H1 (cell line): ENCODE measurements around the gene PRICKLE1. TPM values are rescaled to one million over a fixed set of nuclear protein-coding genes. Genes with fewer than 3 reads are reported as not detected.

Experiments used
- CTCF ChIA-PET: fragments of 300-600 bp; sonication (Branson Sonifier 250); formaldehyde crosslinking; loops from one replicate; lab custom pipeline; 2021; ENCODE audit not compliant: partially characterized antibody; lab: Charles Lee
- POLR2A ChIA-PET: fragments of 300-600 bp; sonication (Branson Sonifier 250); formaldehyde crosslinking; loops from one replicate; lab custom pipeline; 2021; ENCODE audit warnings: inconsistent platforms; ENCODE audit not compliant: partially characterized antibody; lab: Charles Lee
- DNase-seq, 2 experiments: peaks; one replicate each; pipeline versions ENCODE4 v3.0.0 to v3.0.0-alpha.2; 2010 to 2022; ENCODE audit warnings: low spot score in 2 of 2, low read depth in 1 of 2, mixed read lengths in 1 of 2
- FAIRE-seq: peaks from 2 replicates; lab custom pipeline; 2011; peaks lifted over from hg19 to GRCh38; lab: Jason Lieb, UNC
- H2AFZ ChIP-seq: 2 replicates; pipeline ENCODE4 v1.8.1; 2012; ENCODE audit warnings: low read length, inconsistent platforms
- H2AK5ac ChIP-seq: 2 replicates; pipeline ENCODE4 v1.6.1; 2013; ENCODE audit warnings: low read depth, low read length
- H2BK120ac ChIP-seq: replicated peaks from 2 replicates; pipeline ENCODE3; 2013; ENCODE audit warnings: low read depth, low read length, inconsistent platforms
- H2BK12ac ChIP-seq: 2 replicates; pipeline ENCODE4 v1.6.1; 2013; ENCODE audit warnings: low read depth, low read length
- H2BK15ac ChIP-seq: 2 replicates; pipeline ENCODE4 v1.6.1; 2013; ENCODE audit warnings: low read length
- H2BK20ac ChIP-seq: 2 replicates; pipeline ENCODE4 v1.6.1; 2013; ENCODE audit warnings: low read length
- H2BK5ac ChIP-seq: 2 replicates; pipeline ENCODE4 v1.6.1; 2013; ENCODE audit warnings: low read depth, low read length
- H3K14ac ChIP-seq: 2 replicates; pipeline ENCODE4 v1.6.1; 2013; ENCODE audit warnings: inconsistent platforms; ENCODE audit not compliant: insufficient read length
- H3K18ac ChIP-seq: 2 replicates; pipeline ENCODE4 v1.6.1; 2013; ENCODE audit warnings: low read length; ENCODE audit errors: extremely low read depth
- H3K23ac ChIP-seq: 2 replicates; pipeline ENCODE4 v1.6.1; 2013; ENCODE audit warnings: inconsistent platforms; ENCODE audit not compliant: insufficient read length
- H3K23me2 ChIP-seq: 2 replicates; pipeline ENCODE4 v1.6.1; 2013; ENCODE audit warnings: low read depth, low read length
- H3K27ac ChIP-seq: 2 replicates; pipeline ENCODE4 v1.6.1; 2011; ENCODE audit warnings: low read depth, low read length, inconsistent platforms
- H3K27me3 ChIP-seq, 4 experiments: replicated peaks in 1 of 4; 1 replicate in 1 of 4; 2 replicates in 3 of 4; pipeline versions ENCODE4 v1.6.1 to v1.8.1; 2011 to 2013; ENCODE audit warnings: low read length in 3 of 4, mild to moderate bottlenecking in 3 of 4, inconsistent platforms in 2 of 4, mixed read lengths in 2 of 4, moderate library complexity in 1 of 4; ENCODE audit not compliant: control insufficient read depth in 3 of 4, insufficient read depth in 3 of 4; ENCODE audit errors: extremely low read depth in 1 of 4
- H3K36me3 ChIP-seq, 4 experiments: 2 replicates each; pipeline versions ENCODE4 v1.6.1 to v1.8.1; 2011 to 2013; ENCODE audit warnings: mild to moderate bottlenecking in 4 of 4, low read length in 3 of 4, moderate library complexity in 2 of 4, control low read depth in 1 of 4, inconsistent platforms in 1 of 4; ENCODE audit not compliant: insufficient read depth in 4 of 4, control insufficient read depth in 2 of 4
- H3K4ac ChIP-seq: replicated peaks from 2 replicates; pipeline ENCODE3; 2013; ENCODE audit warnings: low read length, low read depth, mixed read lengths, inconsistent platforms; ENCODE audit not compliant: insufficient read length
- H3K4me1 ChIP-seq, 4 experiments: replicated peaks in 1 of 4; 1 replicate in 1 of 4; 2 replicates in 3 of 4; pipeline versions ENCODE4 v1.6.1 to v1.8.1; 2011 to 2013; ENCODE audit warnings: low read length in 3 of 4, inconsistent platforms in 2 of 4, mixed read lengths in 1 of 4; ENCODE audit not compliant: insufficient read depth in 4 of 4, control insufficient read depth in 3 of 4
- H3K4me2 ChIP-seq, 2 experiments: 2 replicates each; pipeline versions ENCODE4 v1.6.1 to v1.8.1; 2011 to 2013; ENCODE audit warnings: low read depth in 2 of 2, low read length in 2 of 2, control low read depth in 1 of 2, inconsistent platforms in 1 of 2, mild to moderate bottlenecking in 1 of 2; ENCODE audit not compliant: insufficient read depth in 1 of 2
- H3K4me3 ChIP-seq, 4 experiments: fragments of 200-600, 300-600 bp in 1 of 4; sonication (generic), shearing (Covaris generic), sonication (Bioruptor Twin) in 1 of 4; 2 replicates each; pipeline versions ENCODE4 v1.5.1 to v1.8.1; 2011 to 2016; ENCODE audit warnings: low read length in 4 of 4, low read depth in 3 of 4, control low read depth in 2 of 4, inconsistent platforms in 2 of 4, mild to moderate bottlenecking in 2 of 4, mixed read lengths in 1 of 4, moderate library complexity in 1 of 4; ENCODE audit not compliant: insufficient read depth in 2 of 4; ENCODE audit errors: extremely low read depth in 1 of 4
- H3K56ac ChIP-seq: replicated peaks from 2 replicates; pipeline ENCODE3; 2013; ENCODE audit warnings: low read depth, mild to moderate bottlenecking, mixed read lengths, low read length, inconsistent platforms; ENCODE audit not compliant: insufficient read length
- H3K79me1 ChIP-seq: 2 replicates; pipeline ENCODE4 v1.6.1; 2013; ENCODE audit warnings: low read depth, low read length, control low read depth
- H3K79me2 ChIP-seq, 2 experiments: 2 replicates each; pipeline versions ENCODE4 v1.6.1 to v1.8.1; 2012 to 2013; ENCODE audit warnings: low read length in 2 of 2, mild to moderate bottlenecking in 2 of 2, inconsistent platforms in 1 of 2; ENCODE audit not compliant: insufficient read depth in 2 of 2, control insufficient read depth in 1 of 2
- H3K9ac ChIP-seq, 4 experiments: replicated peaks in 1 of 4; 1 replicate in 1 of 4; 2 replicates in 3 of 4; pipeline versions ENCODE4 v1.6.1 to v1.8.1; 2011 to 2013; ENCODE audit warnings: low read depth in 3 of 4, low read length in 3 of 4, control low read depth in 2 of 4, mild to moderate bottlenecking in 2 of 4, moderate library complexity in 2 of 4, inconsistent platforms in 1 of 4; ENCODE audit errors: extremely low read depth in 1 of 4
- H3K9me3 ChIP-seq, 2 experiments: 2 replicates each; pipeline versions ENCODE4 v1.6.1 to v1.8.1; 2012 to 2013; ENCODE audit warnings: mild to moderate bottlenecking in 2 of 2, moderate library complexity in 2 of 2, control low read depth in 1 of 2, inconsistent platforms in 1 of 2, low read depth in 1 of 2, low read length in 1 of 2, mixed read lengths in 1 of 2; ENCODE audit not compliant: insufficient read depth in 2 of 2
- H4K20me1 ChIP-seq, 2 experiments: replicated peaks in 1 of 2; 2 replicates each; pipeline versions ENCODE3 to v1.8.1; 2011 to 2013; ENCODE audit warnings: inconsistent platforms in 2 of 2, low read length in 2 of 2, mild to moderate bottlenecking in 1 of 2; ENCODE audit not compliant: insufficient read depth in 2 of 2, control insufficient read depth in 1 of 2
- H4K5ac ChIP-seq: 2 replicates; pipeline ENCODE4 v1.6.1; 2013; ENCODE audit warnings: low read length, low read depth, mixed read lengths, inconsistent platforms; ENCODE audit not compliant: insufficient read length
- H4K8ac ChIP-seq: 2 replicates; pipeline ENCODE4 v1.8.0; 2013; ENCODE audit warnings: mild to moderate bottlenecking, moderate library complexity, low read length, inconsistent platforms; ENCODE audit not compliant: insufficient read depth; ENCODE audit errors: extremely low read depth
- H4K91ac ChIP-seq: replicated peaks from 2 replicates; pipeline ENCODE3; 2013; ENCODE audit warnings: low read length, mixed read lengths, inconsistent platforms; ENCODE audit not compliant: insufficient read length
- BCL11A ChIP-seq, 2 experiments: IDR thresholded peaks; one replicate each; pipeline ENCODE4 v1.6.1; 2011; ENCODE audit warnings: low read depth in 2 of 2, low read length in 2 of 2, mild to moderate bottlenecking in 2 of 2
- CBX8 ChIP-seq: fragments of 300-800, 300-1000 bp; sonication (generic); IDR thresholded peaks from 2 replicates; pipeline ENCODE4 v1.7.1; 2016; ENCODE audit warnings: low read depth, low read length, borderline replicate concordance
- EGR1 ChIP-seq: IDR thresholded peaks from 2 replicates; pipeline ENCODE4 v1.6.1; 2011; ENCODE audit warnings: low read depth, low read length, borderline replicate concordance
- EZH2 ChIP-seq: fragments of 200-600 bp; sonication (generic); IDR thresholded peaks from 2 replicates; pipeline ENCODE4 v1.7.1; 2012; ENCODE audit warnings: low read depth, mild to moderate bottlenecking, moderate library complexity, low read length, inconsistent platforms; ENCODE audit not compliant: severe bottlenecking
- GABPA ChIP-seq: IDR thresholded peaks from 2 replicates; pipeline ENCODE4 v1.6.1; 2011; ENCODE audit warnings: mild to moderate bottlenecking, low read length, moderate library complexity, borderline replicate concordance; ENCODE audit not compliant: insufficient read depth
- JUND ChIP-seq: IDR thresholded peaks from 2 replicates; pipeline ENCODE4 v1.6.1; 2011; ENCODE audit warnings: mild to moderate bottlenecking, improper control_type of control experiment, low read length
- RBBP5 ChIP-seq: IDR thresholded peaks from 2 replicates; pipeline ENCODE4 v1.7.1; 2012; ENCODE audit warnings: low read depth, mild to moderate bottlenecking, inconsistent platforms, low read length, moderate library complexity, borderline replicate concordance
- TCF12 ChIP-seq: IDR thresholded peaks from 2 replicates; pipeline ENCODE4 v1.6.1; 2011; ENCODE audit warnings: low read depth, mild to moderate bottlenecking, low read length
- TEAD4 ChIP-seq: IDR thresholded peaks from 2 replicates; pipeline ENCODE4 v1.6.1; 2012; ENCODE audit warnings: low read depth, low read length, inconsistent platforms, mixed read lengths
- WGBS, 2 experiments: shearing (Covaris generic) in 1 of 2; methylation state at CpG; one replicate each; pipeline versions ENCODE4 v1.1.6 to v1.1.7; 2013 to 2015; ENCODE audit warnings: low lambda C conversion rate in 2 of 2, mixed read lengths in 2 of 2, inconsistent platforms in 1 of 2, low coverage in 1 of 2, missing lambda C conversion rate in 1 of 2; ENCODE audit not compliant: insufficient replicate concordance in 2 of 2, insufficient coverage in 1 of 2, insufficient read length in 1 of 2; ENCODE audit errors: extremely low coverage in 1 of 2, missing lambda C conversion rate in 1 of 2; 5-methylcytosine and 5-hydroxymethylcytosine counted together
- polyA plus RNA-seq, 7 experiments: library from polyadenylated mRNA; depleted of rRNA in 3 of 7; stranded (reverse) in 5 of 7; unstranded in 2 of 7; fragments of >200 nt in 5 of 7; fragments of 200-250 nt in 2 of 7; gene quantifications; 1 replicate in 5 of 7; 2 replicates in 1 of 7; 4 replicates in 1 of 7; pipeline versions ENCODE4 v1.2.1 to v1.2.3, GENCODE V29; 2011 to 2013; ENCODE audit warnings: missing spikeins in 2 of 7, mixed read lengths in 2 of 7
- total RNA-seq: library from RNA; stranded (reverse); fragmentation: NEBNext Ultra II Directional; extraction: Animal tissue kit (Norgen Biotek cat#: 25700); gene quantifications from 2 replicates; pipeline ENCODE4 v1.2.1, GENCODE V29; 2021
- TF ChIP-seq, protein P1 (sequence below): IDR thresholded peaks from 2 replicates; pipeline ENCODE4 v1.6.1; 2011; ENCODE audit warnings: low read length, improper control_type of control experiment
- TF ChIP-seq, protein P2 (sequence below): IDR thresholded peaks from 2 replicates; pipeline ENCODE4 v1.6.1; 2012; ENCODE audit warnings: low read length, inconsistent platforms

Gene PRICKLE1
- total and polyA plus RNA-seq, 2 of the 8 experiments (the other 6 are each of a cell fraction or from before 2014, with no cell fraction given): 14.0 to 22.4 TPM

DNA sequence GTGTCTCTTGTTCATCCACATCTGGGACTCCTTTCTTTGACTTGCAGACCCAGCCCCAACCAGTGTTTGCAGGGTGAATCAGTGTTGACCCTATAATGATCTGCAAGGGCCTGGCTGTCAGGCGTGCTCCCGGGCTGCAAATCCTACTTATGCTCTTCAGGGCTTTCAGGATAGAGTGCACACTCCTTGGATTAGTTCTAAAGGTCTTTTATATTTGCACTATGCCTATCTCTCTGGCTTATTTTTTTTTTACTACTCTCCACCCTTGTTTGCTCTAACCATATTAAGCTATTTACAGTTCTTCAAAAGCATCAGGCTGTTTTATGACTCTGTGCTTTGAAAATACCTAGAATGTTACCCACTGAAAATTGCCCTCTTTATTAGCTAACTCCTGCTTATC is 4.3 kb upstream of the PRICKLE1 start:
- Histone ChIP-seq H4K91ac (no peak overlapping the region), H3K4me1 (peaks cover 0 to 5% (median under 1%) of the 10 kb centered on the region in 4 experiments; a peak in 1 of 7 replicates), H3K79me1 (no peaks in the 10 kb centered on the region), H3K18ac (no peak overlapping the region), H3K4me3 (no peak overlapping the region), H4K20me1 (no peaks in the 10 kb centered on the region), H3K23ac (no peak overlapping the region), H2BK120ac (no peak overlapping the region), H4K5ac (no peak overlapping the region), H2AFZ (no peak overlapping the region), H4K8ac (no peak overlapping the region), H3K14ac (no peak overlapping the region), H2BK5ac (no peak overlapping the region), H3K56ac (no peak overlapping the region), H2BK20ac (no peak overlapping the region), H2BK12ac (no peak overlapping the region), H3K9ac (no peak overlapping the region), H3K23me2 (peaks cover 6% of the 10 kb centered on the region), H3K79me2 (no peaks in the 10 kb centered on the region), H2AK5ac (no peak overlapping the region), H3K4me2 (no peak overlapping the region), H3K27me3 (peaks cover 2 to 24% (median 19%) of the 10 kb centered on the region in 4 experiments), H3K36me3 (no peaks in the 10 kb centered on the region), H2BK15ac (no peak overlapping the region), H3K27ac (no peak overlapping the region), H3K9me3 (no peaks in the 10 kb centered on the region), H3K4ac (no peak overlapping the region)
- no peak for FAIRE-seq
- WGBS, 2 experiments: 88% methylated on average over 2 of the region's 2 CpGs; no CpG with 5 or more reads in 1 of the 2 experiments
- ChIA-PET POLR2A (no interaction called here), CTCF (interaction anchor here (0.7 to 0.8 kb wide), 2 partner anchors 8 to 60 kb away, joined by 3 read pairs; no protein-coding TSS in a partner anchor)
- DNase-seq: no peak
- TF ChIP-seq EGR1 (no peak), EZH2 (no peak), RBBP5 (no peak), TCF12 (no peak), JUND (no peak), GABPA (no peak), TEAD4 (no peak), BCL11A (IDR thresholded peaks at IDR 0.05; ENCODE audit: low read depth in 2 of 2, low read length in 2 of 2) (no peak), CBX8 (no peak)
- TF ChIP-seq, protein P1, sequence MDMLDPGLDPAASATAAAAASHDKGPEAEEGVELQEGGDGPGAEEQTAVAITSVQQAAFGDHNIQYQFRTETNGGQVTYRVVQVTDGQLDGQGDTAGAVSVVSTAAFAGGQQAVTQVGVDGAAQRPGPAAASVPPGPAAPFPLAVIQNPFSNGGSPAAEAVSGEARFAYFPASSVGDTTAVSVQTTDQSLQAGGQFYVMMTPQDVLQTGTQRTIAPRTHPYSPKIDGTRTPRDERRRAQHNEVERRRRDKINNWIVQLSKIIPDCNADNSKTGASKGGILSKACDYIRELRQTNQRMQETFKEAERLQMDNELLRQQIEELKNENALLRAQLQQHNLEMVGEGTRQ: no peak
- TF ChIP-seq, protein P2, sequence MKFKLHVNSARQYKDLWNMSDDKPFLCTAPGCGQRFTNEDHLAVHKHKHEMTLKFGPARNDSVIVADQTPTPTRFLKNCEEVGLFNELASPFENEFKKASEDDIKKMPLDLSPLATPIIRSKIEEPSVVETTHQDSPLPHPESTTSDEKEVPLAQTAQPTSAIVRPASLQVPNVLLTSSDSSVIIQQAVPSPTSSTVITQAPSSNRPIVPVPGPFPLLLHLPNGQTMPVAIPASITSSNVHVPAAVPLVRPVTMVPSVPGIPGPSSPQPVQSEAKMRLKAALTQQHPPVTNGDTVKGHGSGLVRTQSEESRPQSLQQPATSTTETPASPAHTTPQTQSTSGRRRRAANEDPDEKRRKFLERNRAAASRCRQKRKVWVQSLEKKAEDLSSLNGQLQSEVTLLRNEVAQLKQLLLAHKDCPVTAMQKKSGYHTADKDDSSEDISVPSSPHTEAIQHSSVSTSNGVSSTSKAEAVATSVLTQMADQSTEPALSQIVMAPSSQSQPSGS: no peak
